ENCODE data around the gene CDSN. TPM values are rescaled to one million over a fixed set of nuclear protein-coding genes. Genes with fewer than 3 reads are reported as not detected.

Gene CDSN
- total and polyA plus RNA-seq, 2 donors (not counting 3 experiments of a cell fraction or from before 2014, with no cell fraction given) = not detected

GRCh38 chr6:31149827-31150447 is 29.7 kb upstream of the CDSN start:
- Histone ChIP-seq H3K27me3 (ENCODE audit: control insufficient read depth in 2 of 2, insufficient read depth in 2 of 2, low read length in 2 of 2) (no peaks in the 10 kb centered on the region), H3K36me3 (ENCODE audit: control insufficient read depth in 2 of 2, extremely low read depth in 1 of 2, insufficient read depth in 2 of 2, low read length in 2 of 2) (peaks cover 0 to 7% of the 10 kb centered on the region in 2 experiments), H3K9me1 (replicated peaks; ENCODE audit: control insufficient read depth, extremely low read depth, insufficient read depth, low read length) (no peaks in the 10 kb centered on the region), H3K4me3 (replicated peaks in 1 of 3; ENCODE audit: insufficient read depth in 1 of 3, low read depth in 1 of 3, low read length in 3 of 3) (no peak overlapping the region), H2AFZ (ENCODE audit: low read depth, low read length) (no peak overlapping the region), H3K27ac (ENCODE audit: insufficient read depth, low read depth, low read length) (no peak overlapping the region), H3K4me1 (ENCODE audit: control insufficient read depth, extremely low read depth, insufficient read depth, low read length) (no peaks in the 10 kb centered on the region), H3K79me2 (ENCODE audit: control insufficient read depth, insufficient read depth, low read length) (no peaks in the 10 kb centered on the region), H3K9me3 (replicated peaks; ENCODE audit: control insufficient read depth, insufficient read depth, low read length) (no peaks in the 10 kb centered on the region), H3K9ac (replicated peaks; ENCODE audit: extremely low read depth, insufficient read depth, low read length) (no peak overlapping the region), H4K20me1 (replicated peaks; ENCODE audit: control insufficient read depth, extremely low read depth, insufficient read depth, low read length) (no peaks in the 10 kb centered on the region), H3K4me2 (ENCODE audit: insufficient read depth, low read length) (no peak overlapping the region)
- dilution Hi-C loops (cut with MboI; ENCODE audit: extremely low pct_ligation_motif_present, low sequenced_read_pairs) (no loop called here), intact Hi-C loops (cut with micrococcal nuclease) (no loop called here)
- TF ChIP-seq CTCF (IDR thresholded peaks at IDR 0.05; ENCODE audit: extremely low read depth in 1 of 2, insufficient read depth in 1 of 2, low read depth in 1 of 2, low read length in 2 of 2) (no peak), EZH2 (IDR thresholded peaks at IDR 0.05; ENCODE audit: borderline replicate concordance, low read depth, low read length, severe bottlenecking) (no peak), POLR2AphosphoS5 (IDR thresholded peaks at IDR 0.05; ENCODE audit: insufficient read depth, low read depth, low read length) (no peak), MAX (IDR thresholded peaks at IDR 0.05; ENCODE audit: insufficient read depth, insufficient read length) (no peak), JUN (IDR thresholded peaks at IDR 0.05; ENCODE audit: borderline replicate concordance, insufficient read depth, insufficient read length, low read depth) (no peak), GATA2 (IDR thresholded peaks at IDR 0.05; ENCODE audit: insufficient read depth, insufficient read length, low read depth, low read length) (no peak), MYC (IDR thresholded peaks at IDR 0.05; ENCODE audit: low read depth, low read length) (no peak), POLR2A (IDR thresholded peaks at IDR 0.05; ENCODE audit: low read depth, low read length) (no peak), FOS (IDR thresholded peaks at IDR 0.05; ENCODE audit: borderline replicate concordance, insufficient read depth, low read length) (no peak)
- ChIA-PET CTCF (interaction anchor here (1.1 to 1.5 kb wide), 2 partner anchors 13 to 43 kb away, joined by 4 to 5 read pairs; no protein-coding TSS in a partner anchor), POLR2A (no interaction called here)
- DNase-seq (ENCODE audit: low read depth, low spot score) (no peak), FAIRE-seq (no peak)
- BruUV-seq (replicated peaks) = no TSS peak
